ENCODE results near the gene BAHD1.

- no peak for TF ChIP-seq YY1 (IDR thresholded peaks at IDR 0.05; ENCODE audit: insufficient read depth, insufficient read length)
- no peak for TF ChIP-seq ZNF274 (IDR thresholded peaks at IDR 0.05; ENCODE audit: low read depth, low read length)
- TF ChIP-seq SUZ12 (IDR thresholded peaks at IDR 0.05; ENCODE audit: extremely low read depth, insufficient read depth, insufficient read length) = no peak
These were observed 3.6 kb upstream of the BAHD1 start for GRCh38 chr15:40436892-40437751.

Data from NT2/D1 (cell line).